GM18507 (cell line): ENCODE measurements around the gene PUS7.
"Not testable (repeated sequence)": the region's sequence is repeated elsewhere in the genome, so short reads cannot be mapped to it uniquely, and the experiment has no call there.

ENCODE experiments used
- DNase-seq: peaks from one replicate; pipeline ENCODE4 v3.0.0; 2011; ENCODE audit warnings: low read depth; ENCODE audit not compliant: insufficient read length; ENCODE audit errors: extremely low spot score
- FAIRE-seq: peaks from 2 replicates; lab custom pipeline; 2011; peaks lifted over from hg19 to GRCh38; lab: Jason Lieb, UNC

PUS7 gene

GRCh38 chr7:105450870-105451269, 71.2 kb downstream of the PUS7 start:
- not testable (repeated sequence) for FAIRE-seq, DNase-seq

DNA sequence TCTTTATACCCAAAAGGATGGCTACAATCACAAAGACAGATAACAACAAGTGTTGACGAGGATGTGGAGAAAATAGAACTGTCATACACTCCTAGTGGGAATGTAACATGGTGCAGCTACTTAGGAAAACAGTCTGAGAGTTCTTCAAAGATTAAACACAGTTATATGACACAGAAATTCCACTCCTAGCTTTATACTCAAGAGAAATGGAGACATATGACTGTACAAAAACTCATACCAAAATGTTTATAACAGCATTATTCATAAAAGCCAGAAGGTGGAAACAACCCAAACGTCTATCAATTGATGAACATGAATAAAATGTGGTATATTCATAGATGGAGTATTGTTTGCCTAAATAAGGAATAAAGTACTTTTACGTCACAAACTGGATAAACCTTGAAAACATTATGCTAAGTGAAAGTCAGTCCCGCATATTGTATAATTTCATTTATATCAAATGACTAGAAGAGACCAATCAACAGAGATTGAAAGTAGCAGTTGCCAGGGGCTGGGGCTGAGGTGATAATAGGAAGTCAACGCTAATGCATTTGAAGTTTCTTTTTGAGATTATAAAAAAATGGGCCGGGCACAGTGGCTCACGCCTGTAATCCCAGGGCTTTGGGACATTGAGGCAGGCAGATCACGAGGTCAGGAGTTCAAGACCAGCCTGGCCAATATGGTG, 71.8 kb downstream of the PUS7 start:
- DNase-seq (no peak), FAIRE-seq (no peak)

GRCh38 chr7:105448181-105448580, 73.9 kb downstream of the PUS7 start:
- FAIRE-seq (peak; percentile 64), DNase-seq (peak; percentile 7)

- no peak for DNase-seq
- FAIRE-seq = no peak
Measured at GRCh38 chr7:105444342-105444987, 77.6 kb downstream of the PUS7 start.

GRCh38 chr7:105442214-105442613, 79.9 kb downstream of the PUS7 start:
- not testable (repeated sequence) for DNase-seq, FAIRE-seq

DNA sequence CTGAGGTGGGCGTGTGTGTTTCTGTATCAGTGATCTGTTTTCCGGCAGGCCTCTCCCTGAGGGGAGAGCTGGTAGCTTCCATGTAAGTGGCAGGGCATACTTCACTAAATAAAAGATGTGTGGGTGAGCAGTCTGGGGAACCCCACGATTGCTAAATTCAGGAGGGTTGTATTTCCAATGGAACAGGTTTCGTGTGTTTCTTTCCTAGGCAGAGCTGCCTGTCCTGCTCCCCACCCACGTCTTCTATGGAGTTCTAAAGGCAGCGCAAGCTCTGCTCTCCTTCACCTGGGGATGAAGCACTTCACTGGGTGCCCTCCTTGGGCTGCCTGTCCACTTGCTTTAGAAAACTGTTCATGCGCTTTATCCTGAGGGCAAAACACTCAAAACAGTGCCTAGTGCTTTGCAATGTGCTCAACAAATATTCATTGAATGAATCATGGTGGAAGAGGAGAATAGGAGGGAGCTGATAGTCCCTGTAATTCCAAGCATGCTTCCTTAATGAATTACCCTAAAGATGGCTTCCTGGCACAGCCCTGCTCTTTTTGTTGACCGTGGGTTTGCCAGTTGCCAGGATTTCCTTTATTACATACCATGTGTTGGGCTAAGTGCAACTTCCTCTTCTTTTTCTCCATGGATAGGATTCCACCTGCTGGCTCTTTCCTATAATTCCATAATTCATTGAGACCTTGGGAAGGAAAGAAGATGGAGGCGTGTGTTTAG, 82.7 kb downstream of the PUS7 start:
- FAIRE-seq = no peak
- no peak for DNase-seq

DNA sequence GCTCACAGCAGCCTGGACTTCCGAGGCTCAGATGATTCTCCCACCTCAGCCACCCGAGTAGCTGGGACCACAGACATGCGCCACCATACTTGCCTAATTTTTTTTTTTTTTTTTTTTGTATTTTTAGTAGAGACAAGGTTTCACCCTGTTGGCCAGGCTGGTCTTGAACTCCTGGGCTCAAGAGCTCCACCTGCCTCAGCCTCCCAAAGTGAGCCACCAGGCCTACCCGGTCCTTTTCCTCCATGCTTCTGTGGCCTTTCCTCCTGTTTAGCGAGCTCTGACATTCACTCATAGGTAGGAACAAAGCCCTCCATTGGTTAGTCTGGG, 83.3 kb downstream of the PUS7 start:
- FAIRE-seq (no peak), DNase-seq (no peak)

DNA sequence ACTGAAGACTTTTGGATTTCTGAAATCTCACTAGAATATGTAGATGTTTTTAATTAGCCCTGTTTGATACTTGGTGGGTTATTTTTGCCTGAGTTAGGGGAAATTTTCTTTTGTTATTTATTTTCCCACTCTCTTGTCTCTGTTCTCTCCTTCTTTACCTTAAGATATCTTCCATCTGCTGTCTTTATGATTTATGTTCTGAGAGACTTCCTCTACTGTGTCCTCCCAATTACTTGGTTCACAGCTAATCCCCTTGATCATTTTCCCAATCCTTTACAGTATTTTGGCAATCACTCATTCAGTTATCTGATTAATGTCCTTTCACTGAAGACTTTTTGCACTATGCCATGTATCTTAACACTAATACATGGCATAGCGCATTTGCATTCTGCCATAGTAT, 83.8 kb downstream of the PUS7 start:
- DNase-seq (no peak), FAIRE-seq (no peak)

GRCh38 chr7:105437356-105437755, 84.7 kb downstream of the PUS7 start:
- FAIRE-seq, DNase-seq: not testable (repeated sequence)

- DNase-seq (peak; percentile 18), FAIRE-seq (peak; percentile 78)
Measured at GRCh38 chr7:105429746-105430612, 92.1 kb downstream of the PUS7 start.

DNA sequence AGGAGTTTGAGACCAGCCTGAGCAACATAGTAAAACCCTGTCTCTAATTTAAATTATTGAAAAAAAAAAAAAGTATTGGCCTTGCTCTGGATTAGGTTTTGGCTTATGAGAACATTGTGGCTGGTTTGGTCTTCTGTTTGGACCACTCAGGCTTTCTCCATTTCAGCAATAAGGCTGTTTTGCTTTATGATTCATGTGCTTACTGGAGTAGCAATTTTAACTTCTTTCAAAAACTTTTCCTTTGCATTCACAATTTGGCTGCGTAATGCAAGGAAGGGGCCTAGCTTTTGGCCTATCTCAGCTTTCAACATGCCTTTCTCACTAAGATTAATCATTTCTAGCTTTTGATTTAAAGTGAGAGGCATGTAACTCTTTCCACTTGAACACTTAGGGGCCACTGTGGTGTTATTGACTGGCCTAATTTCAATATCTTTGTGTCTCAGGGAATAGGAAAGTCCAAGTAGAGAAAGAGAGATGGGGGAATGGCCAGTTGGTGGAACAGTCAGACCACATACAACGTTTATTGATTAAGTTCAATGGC, 95.4 kb downstream of the PUS7 start:
- no peak for FAIRE-seq

GRCh38 chr7:105423987-105424386, 98.1 kb downstream of the PUS7 start:
- DNase-seq (no peak), FAIRE-seq (no peak)

More for the DNA sequence above, 95.4 kb downstream of the PUS7 start:
- DNase-seq = no peak

GRCh38 chr7:105413887-105414437, 108.1 kb downstream of the PUS7 start:
- DNase-seq (no peak), FAIRE-seq (no peak)

DNA sequence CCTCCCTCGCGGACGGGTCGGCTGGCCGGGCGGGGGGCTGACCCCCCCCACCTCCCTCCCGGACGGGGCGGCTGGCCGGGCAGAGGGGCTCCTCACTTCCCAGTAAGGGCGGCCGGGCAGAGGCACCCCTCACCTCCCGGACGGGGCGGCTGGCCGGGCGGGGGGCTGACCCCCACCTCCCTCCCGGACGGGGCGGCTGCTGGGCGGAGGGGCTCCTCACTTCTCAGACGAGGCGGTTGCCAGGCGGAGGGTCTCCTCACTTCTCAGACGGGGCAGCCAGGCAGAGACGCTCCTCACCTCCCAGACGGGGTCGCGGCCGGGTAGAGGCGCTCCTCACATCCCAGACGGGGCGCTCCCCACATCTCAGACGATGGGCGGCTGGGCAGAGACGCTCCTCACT, 111.3 kb downstream of the PUS7 start:
- not testable (repeated sequence) for DNase-seq, FAIRE-seq

- DNase-seq, FAIRE-seq: not testable (repeated sequence)
Measured at GRCh38 chr7:105409775-105410174, 112.3 kb downstream of the PUS7 start.

DNA sequence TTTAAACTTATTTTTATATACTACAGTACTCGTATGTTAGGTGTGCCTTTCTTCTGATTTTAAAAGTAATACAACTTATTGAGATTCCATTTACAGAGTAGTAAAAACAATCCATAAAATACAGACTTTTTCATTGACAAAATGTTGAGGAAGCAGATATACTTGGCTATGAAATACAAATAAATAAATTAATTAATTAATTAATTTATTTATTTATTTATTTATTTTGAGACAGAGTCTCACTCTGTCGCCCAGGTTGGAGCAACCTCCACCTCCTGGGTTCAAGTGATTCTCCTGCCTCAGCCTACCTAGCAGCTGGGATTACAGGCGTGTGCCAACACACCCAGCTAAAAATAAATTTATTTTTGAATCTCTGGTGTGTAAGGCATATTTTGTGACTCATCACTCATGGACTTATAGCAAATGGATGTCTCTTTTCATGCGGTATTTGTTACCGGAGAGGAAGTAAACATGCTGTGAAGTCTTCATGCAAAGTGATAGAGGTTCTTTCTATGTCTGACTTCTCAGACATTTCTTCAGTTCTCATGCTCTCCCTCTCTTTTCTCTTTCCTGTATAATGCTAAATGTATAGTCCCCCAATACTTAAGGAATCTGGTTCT, 113.2 kb downstream of the PUS7 start:
- FAIRE-seq = no peak

More for the DNA sequence above, 113.2 kb downstream of the PUS7 start:
- DNase-seq = no peak
